Nucleus accumbens (tissue), 56 donors: ENCODE data around the gene TANGO2.

Experiments
- DNase-seq, 56 donors: peaks; one replicate each; lab custom pipeline; 2025; lab: John Stamatoyannopoulos, UW

Gene TANGO2

GRCh38 chr22:19994851-19995610 lies 25.9 kb upstream of the TANGO2 start:
- DNase-seq = no peak

GRCh38 chr22:19995611-19996339 lies 25.1 kb upstream of the TANGO2 start:
- DNase-seq = no peak

- no peak for DNase-seq
Measured at GRCh38 chr22:19996694-19997384, 24.1 kb upstream of the TANGO2 start.

- no peak for DNase-seq
Measured at GRCh38 chr22:19997561-19998231, 23.2 kb upstream of the TANGO2 start.

GRCh38 chr22:19998232-19998951 lies 22.5 kb upstream of the TANGO2 start:
- DNase-seq = no peak

- no peak for DNase-seq
Measured at GRCh38 chr22:19998991-19999820, 21.7 kb upstream of the TANGO2 start.

GRCh38 chr22:20000246-20001081 lies 20.4 kb upstream of the TANGO2 start:
- peak in 30 of 56 donors; percentile 12 to 77 (median 44) for DNase-seq

- no peak for DNase-seq
Measured at GRCh38 chr22:20001082-20001638, 19.8 kb upstream of the TANGO2 start.

- no peak for DNase-seq
Measured at GRCh38 chr22:20002128-20002527, 18.8 kb upstream of the TANGO2 start.

GRCh38 chr22:20002636-20003035 lies 18.3 kb upstream of the TANGO2 start:
- no peak for DNase-seq

GRCh38 chr22:20003304-20003703 lies 17.6 kb upstream of the TANGO2 start:
- DNase-seq = no peak

- DNase-seq = no peak
Measured at GRCh38 chr22:20004464-20004863, 16.4 kb upstream of the TANGO2 start.

- DNase-seq = no peak
Measured at GRCh38 chr22:20008221-20008995, 12.5 kb upstream of the TANGO2 start.

GRCh38 chr22:20009018-20009491 lies 11.9 kb upstream of the TANGO2 start:
- no peak for DNase-seq

GRCh38 chr22:20009582-20010306 lies 11.2 kb upstream of the TANGO2 start:
- no peak for DNase-seq
